ENCODE results near the gene TSKS.

TSKS gene, protein sequence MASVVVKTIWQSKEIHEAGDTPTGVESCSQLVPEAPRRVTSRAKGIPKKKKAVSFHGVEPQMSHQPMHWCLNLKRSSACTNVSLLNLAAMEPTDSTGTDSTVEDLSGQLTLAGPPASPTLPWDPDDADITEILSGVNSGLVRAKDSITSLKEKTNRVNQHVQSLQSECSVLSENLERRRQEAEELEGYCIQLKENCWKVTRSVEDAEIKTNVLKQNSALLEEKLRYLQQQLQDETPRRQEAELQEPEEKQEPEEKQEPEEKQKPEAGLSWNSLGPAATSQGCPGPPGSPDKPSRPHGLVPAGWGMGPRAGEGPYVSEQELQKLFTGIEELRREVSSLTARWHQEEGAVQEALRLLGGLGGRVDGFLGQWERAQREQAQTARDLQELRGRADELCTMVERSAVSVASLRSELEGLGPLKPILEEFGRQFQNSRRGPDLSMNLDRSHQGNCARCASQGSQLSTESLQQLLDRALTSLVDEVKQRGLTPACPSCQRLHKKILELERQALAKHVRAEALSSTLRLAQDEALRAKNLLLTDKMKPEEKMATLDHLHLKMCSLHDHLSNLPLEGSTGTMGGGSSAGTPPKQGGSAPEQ

DNA sequence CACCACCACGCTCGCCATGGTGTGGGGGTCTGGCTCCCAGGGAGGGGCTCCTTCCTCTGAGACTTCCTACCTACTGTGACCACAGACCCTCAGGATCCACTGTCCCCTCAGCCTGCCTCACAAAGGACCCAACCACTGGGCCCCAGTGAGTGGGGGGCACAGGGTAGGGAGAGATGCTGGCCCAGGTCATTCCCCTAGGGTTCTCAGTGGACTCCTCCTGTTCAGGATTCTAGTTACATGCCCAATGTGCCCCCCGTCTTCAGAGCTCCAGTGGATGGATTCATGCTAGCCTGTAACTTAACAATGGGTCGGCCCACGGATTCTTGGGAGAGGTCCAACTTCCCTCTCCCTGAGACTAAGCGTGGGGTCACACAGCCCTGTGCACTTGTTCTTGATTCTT, at the start of gene TSKS:
Gene TSKS (minus strand): TSS at position 77 of the 400 bp plus-strand sequence. CDS start 59 bp downstream, at position 18.
- no peak for DNase-seq

DNA sequence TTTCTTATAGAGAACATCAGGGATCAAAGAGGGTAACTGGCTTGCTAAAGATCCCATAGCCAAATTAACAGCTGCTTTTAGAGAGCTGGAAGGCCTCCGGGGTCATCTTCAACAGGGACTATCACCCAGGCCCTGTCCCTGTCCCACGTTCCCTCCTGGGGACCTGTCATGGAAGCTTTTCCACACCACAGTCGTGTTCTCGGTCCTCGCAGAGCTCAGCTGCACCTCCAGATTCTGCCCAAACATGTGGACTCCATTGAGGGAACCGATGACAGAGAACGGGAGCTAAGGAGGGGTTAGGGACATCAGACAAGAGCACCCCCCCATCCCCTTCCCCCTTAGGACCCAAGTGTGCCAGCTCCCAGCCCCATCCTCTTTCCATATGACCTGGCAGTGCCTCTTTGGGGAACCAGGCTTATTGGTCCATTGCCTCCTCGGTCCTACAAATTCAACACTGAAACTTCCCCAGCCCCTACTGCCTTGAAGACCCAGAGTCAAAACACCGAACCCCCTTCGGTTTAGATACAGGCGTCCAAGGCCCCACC, 49.4 kb upstream of the TSKS start:
- DNase-seq = no peak

DNA sequence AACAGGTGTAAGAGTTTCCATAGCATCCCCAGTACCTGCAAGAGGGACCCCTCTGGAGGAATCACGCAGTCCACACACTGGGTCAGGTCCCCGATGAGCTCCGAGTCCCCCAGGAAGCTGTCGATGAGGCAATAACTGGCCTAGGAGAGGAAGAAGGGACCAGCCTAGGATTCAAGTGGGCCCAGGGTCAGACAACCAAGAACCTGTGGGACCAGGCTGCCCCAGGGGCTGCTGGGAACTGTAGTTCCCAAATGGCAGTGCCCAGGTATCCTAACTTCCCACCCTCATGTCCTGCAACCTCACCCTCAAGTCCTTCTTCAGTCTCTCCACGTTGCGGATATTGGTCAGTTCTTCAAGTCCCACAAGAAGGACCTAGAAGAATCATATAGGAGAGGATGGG, 48.2 kb upstream of the TSKS start:
- DNase-seq = no peak

DNA sequence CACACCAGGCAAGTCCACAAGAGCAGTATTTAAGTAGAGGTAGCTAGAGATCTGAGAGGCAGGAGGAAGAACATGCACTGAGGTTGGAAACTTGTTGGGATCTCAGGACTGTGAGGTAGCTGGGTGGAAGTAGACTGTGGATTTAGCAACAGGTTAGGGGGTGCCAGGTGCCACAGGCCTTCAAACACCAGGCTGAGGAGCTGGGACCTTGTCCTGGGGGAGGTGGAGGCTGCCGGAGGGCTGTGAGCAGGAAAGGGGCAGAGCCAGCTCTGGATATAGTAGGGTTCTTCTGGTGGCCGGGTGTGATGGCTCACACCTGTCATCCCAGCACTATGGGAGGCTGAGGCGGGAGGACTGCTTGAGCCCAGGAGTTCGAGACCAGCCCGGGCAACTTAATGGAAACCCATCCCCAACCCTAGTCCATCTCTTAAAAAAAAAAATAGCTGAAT, 46.9 kb upstream of the TSKS start:
- no peak for DNase-seq

DNA sequence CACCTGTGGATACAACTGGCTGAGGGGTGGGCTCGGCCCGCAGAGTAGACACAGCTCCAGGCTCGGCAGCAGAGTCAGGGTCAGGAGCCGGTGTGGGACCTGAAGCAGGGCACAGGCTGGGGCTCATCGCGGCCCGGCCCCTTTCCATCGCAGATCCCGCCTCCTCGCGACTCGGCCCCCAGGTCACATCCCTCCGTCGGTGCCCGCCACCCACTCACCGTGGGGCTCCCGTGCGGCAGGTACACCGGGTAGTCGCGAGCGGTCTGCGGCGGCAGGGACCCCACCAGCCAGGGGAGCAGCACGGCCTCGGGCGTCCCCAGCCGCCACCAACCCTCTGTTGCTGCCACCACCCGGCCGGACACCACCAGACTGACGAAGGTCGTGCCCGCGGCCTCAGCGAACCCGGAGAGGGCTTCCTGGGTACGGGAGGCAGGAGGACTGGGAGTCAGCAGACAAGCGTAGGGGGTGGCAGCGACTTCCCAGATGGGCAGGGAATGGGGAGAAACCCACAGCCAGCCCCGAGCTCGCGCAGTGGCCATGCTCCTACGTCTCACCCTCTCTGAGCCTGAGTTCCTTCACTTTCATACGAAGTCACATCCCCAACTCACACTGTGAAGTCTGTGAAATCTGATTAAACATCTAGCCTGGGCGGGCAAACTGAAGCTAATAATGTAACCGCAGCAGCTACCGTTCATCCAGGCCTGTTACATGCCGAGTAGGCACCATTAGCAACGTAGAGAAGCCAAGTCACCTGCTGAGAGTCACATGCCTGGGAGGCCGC, 46.2 kb upstream of the TSKS start:
- no peak for DNase-seq

DNA sequence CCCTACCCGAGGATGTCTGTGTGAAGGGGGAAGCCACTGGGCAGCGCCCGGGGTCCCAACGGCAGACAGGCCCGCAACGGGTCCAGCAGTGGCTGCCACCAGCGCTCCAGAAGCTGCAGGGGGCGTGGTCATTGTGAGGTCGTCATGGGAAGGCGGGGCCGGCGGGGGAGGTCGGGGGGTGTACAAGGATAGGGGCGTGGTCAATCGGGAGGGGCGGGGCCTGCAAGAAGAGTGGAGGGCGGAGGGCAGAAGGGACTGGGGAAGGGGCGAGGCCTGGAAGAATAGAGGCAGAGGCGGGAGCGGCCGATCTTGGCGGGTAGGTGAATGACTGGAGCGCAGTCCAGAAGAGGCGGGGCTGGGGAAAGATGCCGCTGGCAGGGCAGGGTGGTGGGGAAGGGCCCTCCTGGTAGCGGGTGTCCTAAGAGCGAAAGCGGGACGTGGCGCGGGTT, 45.6 kb upstream of the TSKS start:
- DNase-seq = no peak

DNA sequence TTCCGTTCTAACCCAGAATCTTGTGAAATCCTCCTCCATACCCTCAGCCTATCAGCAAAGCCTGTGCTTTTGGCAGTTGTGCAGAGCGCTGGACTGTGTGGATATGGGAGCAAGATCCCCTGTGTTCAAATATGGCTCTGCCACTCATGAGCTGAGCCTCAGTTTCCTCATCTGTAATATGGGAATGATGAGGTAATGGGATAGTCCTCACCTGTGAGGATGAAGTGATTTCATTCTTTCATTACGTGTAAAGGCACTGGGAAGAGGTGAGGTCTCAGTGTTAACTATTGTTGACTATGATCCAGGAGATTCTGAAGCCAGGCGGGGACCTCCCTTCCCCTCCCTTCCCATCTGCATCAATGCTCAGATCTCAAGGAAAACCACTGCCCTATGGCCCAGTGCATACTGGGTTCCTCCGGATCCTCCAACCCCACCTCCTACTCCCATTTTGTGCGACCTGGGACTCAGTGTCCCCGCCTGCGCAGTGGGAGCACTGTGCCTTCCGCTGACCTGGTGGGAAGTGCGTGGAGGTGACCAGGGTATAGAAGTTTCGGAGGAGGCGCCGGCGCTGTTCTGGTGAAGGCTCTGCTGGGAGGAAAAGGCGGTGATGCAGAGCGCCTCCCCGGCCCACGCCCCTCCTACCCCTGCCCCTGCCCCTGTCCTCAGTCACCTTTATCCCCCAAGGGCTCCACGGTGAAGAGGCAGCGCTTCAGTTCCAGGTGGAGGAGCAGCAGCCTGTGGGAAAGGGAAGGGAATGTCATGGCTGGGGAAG, 45.0 kb upstream of the TSKS start:
- DNase-seq = no peak

DNA sequence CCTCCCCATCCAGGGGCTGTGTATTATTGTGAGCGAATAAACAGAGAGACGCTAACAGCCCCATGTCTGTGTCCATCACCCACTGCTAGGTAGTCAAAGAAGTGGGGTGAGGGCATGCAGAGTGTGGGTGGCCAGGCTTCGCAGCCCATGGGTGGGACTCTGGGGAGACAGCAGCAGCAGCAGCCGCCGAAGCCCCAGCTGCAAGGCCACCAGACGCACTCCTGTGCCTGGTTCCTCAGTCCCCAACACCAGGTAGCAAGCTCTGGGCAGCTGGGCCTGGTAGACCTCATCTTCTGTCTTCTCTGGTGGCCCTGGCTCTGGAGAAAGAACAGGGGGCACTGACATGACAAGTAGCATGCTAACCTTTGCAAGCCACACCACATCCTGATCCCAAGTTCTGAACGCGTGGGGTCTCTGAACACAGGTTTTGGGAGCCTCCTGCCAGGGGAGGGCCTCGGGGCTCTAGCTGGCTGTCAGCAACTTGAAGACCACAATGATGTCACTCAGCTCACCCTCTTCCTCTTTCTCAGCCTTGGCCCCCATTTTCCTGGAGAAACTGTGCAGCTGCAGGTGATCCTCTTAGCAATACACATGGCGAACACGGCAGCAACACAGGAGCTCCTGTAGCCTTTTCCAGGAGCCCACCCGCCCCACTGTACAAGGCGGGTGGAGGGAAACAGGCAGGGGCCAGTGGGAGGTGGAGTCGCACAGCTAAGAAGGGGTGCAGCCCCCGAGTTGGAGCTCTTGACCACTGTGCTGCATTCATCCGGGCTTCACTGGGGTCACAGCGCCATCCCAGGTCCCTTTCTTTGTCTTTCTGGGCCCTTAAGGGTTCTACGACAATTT, 44.2 kb upstream of the TSKS start:
- no peak for DNase-seq

DNA sequence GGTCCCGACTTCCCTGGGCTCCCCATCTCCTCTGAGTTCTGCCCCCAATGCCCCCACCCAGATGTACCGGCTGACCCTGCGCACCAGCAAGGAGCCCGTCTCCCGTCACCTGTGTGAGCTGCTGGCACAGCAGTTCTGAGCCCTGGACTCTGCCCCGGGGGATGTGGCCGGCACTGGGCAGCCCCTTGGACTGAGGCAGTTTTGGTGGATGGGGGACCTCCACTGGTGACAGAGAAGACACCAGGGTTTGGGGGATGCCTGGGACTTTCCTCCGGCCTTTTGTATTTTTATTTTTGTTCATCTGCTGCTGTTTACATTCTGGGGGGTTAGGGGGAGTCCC, 43.5 kb upstream of the TSKS start:
- no peak for DNase-seq

DNA sequence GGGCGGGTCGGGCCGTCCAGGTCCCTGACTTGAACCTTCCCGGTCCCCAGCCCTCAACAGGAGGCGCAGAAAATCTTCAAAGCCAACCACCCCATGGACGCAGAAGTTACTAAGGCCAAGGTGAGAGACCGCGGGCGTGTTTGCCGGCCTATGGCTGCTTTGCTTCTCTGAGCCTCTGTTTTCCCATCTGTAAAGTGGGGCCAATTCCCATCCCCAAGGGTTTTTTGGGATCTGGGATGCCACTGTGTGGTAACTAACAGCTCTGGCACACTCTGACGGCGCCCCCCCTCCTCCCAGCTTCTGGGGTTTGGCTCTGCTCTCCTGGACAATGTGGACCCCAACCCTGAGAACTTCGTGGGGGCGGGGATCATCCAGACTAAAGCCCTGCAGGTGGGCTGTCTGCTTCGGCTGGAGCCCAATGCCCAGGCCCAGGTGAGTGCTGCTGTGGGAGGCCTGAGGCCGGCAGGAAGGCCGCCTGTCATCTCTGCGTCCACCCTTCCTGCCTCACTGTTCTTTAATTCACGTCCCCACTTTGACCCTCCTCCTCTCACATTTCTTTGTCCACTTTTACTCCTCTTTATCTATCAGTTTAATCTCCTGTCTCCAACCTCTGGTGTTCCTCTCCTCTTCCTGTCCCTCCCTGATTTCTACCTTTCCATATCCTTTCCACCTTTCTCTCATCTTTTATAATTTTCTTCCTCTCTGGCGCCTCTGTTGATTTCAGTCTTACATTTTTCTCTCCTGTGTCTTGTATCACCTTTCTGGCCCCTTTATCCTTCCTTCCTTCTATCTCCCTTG, 42.9 kb upstream of the TSKS start:
- DNase-seq = no peak

DNA sequence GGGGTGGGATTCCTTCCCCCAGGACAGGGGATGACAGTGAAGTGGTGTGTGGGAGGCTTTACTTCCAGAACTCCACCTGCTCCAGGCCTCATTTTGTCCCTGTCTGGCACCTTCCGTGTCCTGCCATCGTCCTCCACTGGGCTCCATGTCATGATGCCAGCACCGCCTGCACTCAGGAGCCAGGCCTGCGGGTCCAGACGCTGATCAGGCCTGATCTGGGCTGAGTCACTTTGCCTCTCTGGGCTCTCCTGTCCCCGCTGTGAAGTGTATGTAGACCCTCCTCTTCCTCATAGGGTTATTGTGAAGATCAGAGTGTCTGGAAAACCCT, 40.4 kb upstream of the TSKS start:
- DNase-seq = no peak

DNA sequence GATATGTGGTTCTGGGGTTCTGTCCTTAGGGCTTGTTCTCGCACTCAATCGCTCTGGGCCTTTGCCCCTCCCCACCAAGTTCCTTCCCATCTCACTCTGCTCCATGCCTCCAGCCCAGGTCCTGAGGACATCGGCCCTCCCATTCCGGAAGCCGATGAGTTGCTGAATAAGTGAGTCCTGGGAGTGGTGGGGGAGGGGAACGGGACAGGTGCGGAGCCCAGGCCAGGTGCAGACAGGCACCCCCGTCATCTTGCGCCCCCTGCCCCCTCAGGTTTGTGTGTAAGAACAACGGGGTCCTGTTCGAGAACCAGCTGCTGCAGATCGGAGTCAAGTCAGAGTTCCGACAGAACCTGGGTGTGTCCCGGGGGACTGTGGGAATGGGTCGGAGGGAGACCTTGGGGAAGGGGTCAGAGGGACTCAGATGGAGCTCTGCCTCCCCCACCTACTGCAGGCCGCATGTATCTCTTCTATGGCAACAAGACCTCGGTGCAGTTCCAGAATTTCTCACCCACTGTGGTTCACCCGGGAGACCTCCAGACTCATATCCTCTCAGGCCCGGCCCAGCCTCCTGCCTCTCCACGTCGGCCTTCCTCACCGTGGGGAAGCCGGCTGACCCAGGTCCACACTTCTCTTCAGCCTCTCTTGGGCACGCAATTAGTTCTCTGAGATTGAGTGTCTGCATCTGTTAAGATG, 39.9 kb upstream of the TSKS start:
- DNase-seq = no peak

DNA sequence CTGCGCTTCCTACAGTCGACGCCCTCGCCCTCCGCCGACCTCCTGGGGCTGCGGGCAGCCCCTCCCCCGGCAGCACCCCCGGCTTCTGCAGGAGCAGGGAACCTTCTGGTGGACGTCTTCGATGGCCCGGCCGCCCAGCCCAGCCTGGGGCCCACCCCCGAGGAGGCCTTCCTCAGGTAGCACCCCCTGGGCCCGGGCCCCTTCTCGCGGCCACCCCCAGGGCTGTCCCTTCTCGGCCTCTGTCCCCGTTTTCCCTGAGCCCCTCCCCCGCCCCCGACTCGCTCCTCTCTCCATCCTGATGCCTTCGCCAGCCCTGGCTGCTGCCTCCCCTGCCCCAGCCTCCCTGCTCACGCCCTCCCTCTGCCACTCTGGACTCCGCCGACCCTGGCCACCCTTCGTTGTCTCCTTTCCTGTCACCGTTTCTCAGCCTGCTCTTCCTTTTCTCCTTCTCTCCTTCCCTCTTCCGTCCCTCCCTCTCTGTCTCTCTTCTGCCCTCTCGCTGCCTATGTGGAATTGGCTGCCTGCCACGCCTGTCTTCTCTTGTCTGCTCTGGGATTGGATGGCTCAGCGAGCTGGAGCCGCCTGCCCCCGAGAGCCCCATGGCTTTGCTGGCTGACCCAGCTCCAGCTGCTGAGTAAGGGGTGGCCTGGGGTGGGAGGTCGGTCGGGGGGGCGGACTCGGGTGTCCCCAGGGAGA, 39.0 kb upstream of the TSKS start:
- no peak for DNase-seq

DNA sequence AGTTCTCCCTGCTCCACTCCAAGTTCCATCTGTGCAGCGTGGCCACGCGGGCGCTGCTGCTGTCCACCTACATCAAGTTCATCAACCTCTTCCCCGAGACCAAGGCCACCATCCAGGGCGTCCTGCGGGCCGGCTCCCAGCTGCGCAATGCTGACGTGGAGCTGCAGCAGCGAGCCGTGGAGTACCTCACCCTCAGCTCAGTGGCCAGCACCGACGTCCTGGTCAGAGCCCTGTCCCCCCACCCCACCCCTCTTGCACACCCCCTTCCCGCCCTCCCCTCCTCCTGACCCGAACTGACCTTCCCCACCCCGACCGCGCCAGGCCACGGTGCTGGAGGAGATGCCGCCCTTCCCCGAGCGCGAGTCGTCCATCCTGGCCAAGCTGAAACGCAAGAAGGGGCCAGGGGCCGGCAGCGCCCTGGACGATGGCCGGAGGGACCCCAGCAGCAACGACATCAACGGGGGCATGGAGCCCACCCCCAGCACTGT, 38.3 kb upstream of the TSKS start:
- no peak for DNase-seq

DNA sequence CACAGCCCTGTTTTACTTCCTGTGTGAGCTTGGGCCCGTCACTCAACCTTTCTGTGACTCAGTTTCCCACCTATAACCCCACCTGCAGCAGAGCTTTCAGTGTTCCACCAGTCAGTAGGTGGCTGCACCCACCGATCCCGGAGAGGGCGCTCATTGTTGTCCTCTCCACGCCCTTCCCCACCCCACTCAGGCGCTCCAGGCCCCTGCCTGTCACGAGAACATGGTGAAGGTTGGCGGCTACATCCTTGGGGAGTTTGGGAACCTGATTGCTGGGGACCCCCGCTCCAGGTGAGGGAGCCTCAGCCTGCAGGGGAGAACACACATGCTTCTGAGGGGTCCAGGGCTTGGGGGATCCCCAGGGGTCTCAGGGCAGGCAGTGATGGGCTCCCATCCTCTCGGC, 37.7 kb upstream of the TSKS start:
- no peak for DNase-seq

DNA sequence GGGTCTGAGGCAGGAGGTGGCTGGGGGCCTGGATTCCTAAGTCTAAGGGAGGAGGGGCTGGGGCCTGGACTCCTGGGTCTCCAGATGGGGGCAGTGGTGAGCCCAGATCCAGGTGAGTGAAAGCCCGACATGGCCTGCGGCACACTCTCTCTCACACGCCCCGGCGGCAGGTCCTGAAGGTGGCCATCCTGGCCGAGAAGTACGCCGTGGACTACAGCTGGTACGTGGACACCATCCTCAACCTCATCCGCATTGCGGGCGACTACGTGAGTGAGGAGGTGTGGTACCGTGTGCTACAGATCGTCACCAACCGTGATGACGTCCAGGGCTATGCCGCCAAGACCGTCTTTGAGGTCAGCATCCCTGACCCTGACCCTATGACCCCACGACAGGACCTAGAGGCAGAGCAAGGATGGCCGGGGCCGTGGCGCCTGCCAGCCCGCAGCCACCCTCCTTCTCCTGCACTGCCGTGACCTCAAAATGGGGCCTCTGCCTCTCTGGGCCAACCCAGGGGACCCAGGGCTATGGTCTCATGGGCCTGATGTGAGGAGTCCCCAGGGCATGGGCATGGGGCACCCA, 36.8 kb upstream of the TSKS start:
- DNase-seq = no peak

DNA sequence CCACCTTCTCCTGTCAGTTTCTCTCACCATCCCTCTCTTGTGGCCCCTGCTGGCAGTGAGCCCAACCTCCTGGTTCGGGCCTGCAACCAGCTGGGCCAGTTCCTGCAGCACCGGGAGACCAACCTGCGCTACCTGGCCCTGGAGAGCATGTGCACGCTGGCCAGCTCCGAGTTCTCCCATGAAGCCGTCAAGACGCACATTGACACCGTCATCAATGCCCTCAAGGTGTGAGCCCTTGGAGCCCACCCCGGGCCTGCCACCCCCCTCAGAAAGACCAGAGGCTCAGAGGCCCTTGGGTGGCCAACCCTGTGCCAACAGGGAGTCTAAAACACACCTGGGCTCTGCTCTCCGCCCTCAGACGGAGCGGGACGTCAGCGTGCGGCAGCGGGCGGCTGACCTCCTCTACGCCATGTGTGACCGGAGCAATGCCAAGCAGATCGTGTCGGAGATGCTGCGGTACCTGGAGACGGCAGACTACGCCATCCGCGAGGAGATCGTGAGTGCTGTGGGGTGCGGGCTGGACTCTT, 36.2 kb upstream of the TSKS start:
- no peak for DNase-seq

DNA sequence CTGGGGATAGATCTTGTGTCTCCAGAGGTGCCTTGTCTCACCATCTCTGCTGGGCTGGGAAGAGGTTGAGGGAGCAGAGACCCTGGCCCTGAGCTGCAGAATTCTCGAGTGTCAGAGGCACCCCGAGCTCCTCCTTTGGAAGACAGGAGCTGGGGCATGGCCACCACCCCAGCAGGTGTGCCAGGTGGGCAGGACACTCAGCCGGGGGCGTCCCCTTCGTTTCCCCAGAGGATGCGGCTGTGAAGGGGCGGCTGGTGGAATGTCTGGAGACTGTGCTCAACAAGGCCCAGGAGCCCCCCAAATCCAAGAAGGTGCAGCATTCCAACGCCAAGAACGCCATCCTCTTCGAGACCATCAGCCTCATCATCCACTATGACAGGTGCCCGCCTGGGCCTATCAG, 35.5 kb upstream of the TSKS start:
- DNase-seq = no peak

DNA sequence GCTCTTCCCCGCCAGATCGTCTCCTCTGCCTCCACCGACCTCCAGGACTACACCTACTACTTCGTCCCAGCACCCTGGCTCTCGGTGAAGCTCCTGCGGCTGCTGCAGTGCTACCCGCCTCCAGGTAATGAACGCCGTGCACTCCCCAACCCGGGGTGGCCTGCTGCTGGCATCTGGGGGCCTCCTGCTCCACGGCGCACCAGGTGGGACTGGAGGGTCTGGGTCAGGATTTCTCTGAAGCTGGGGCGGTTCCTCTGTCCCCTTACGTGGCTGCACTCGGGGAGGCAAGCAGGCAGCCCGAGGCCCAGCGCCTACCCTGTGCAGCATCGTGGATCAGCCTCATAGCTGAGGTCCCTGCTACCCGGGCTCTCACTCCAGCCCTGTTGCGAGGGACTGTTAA, 32.5 kb upstream of the TSKS start:
- no peak for DNase-seq
